Bronchial epithelial cell (primary cell): ENCODE data around the gene FARP2. TPM values are rescaled to one million over a fixed set of nuclear protein-coding genes. Genes with fewer than 3 reads are reported as not detected.
"Not testable (repeated sequence)": the region's sequence is repeated elsewhere in the genome, so short reads cannot be mapped to it uniquely, and the experiment has no call there.

Experiments
- DNase-seq: peaks from one replicate; pipeline ENCODE4 v3.0.0-alpha.2; 2010; ENCODE audit warnings: low read depth
- FAIRE-seq: peaks from 2 replicates; lab custom pipeline; 2011; peaks lifted over from hg19 to GRCh38; lab: Jason Lieb, UNC
- H3K27me3 ChIP-seq: 2 replicates; pipeline ENCODE4 v1.5.1; 2011; ENCODE audit warnings: low read length; ENCODE audit not compliant: control insufficient read depth, insufficient read depth
- H3K36me3 ChIP-seq: 2 replicates; pipeline ENCODE4 v1.5.1; 2011; ENCODE audit warnings: low read length; ENCODE audit not compliant: control insufficient read depth, insufficient read depth
- H3K4me3 ChIP-seq: 2 replicates; pipeline ENCODE4 v1.5.1; 2011; ENCODE audit warnings: mild to moderate bottlenecking, low read depth, low read length, control low read depth
- total RNA-seq: library from RNA; depleted of rRNA; stranded (reverse); fragments of >200 nt; gene quantifications from 2 replicates; pipeline ENCODE4 v1.2.1, GENCODE V29; 2014
- TF ChIP-seq, protein P1 (sequence below): IDR thresholded peaks from 2 replicates; pipeline ENCODE4 v1.5.1; 2011; ENCODE audit warnings: mild to moderate bottlenecking, moderate library complexity, low read length, control low read depth, inconsistent platforms; ENCODE audit not compliant: insufficient read depth, severe bottlenecking

The FARP2 gene
- total RNA-seq, 1 donor from 2014 or later: 25.0 TPM

DNA sequence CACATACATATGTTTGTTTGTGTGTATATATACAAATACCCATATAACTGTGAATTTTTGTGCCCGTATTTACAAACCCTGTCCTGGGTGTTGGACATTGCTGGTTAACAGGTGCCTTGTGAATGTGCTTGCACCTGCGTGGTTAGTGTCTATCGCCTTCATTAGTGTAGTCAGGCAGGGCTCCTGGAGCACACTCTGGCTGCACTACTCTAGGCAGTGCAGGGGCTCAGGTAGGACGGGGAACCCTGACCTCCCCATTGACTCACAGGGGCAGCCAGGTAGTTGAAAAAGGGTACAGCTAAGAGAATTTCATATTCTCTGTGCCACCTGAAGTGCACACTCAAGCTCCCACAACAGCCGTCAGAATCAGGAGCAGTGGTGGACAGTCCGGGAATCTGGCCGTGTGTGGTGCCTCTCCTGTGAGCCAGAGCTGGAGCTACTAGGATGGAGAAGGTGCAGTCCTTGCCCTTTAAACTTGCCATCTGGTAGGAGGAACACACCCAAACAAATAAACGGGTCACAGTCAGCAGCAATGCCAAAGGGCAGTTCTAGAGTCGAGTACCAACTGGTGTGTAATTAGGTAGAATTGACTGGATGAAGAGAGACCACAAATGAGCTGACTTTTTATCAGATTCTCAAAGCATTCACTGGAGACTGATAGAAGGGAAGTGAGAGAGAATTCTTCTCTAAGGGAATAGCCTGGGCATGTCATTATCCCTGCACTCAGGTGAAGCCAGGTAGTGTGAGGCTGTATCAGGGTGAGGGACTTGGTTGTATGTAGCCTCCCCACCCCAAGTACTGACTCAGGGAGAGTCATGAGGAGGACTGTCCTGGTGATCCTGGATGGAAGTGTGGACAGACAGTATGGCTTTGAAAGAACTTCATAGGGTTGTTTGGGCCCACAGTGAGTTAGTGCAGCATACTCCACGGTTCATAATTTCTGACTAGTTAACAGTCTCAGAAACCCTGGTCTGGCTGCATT lies 44.1 kb downstream of the FARP2 start:
- TF ChIP-seq, protein P1, sequence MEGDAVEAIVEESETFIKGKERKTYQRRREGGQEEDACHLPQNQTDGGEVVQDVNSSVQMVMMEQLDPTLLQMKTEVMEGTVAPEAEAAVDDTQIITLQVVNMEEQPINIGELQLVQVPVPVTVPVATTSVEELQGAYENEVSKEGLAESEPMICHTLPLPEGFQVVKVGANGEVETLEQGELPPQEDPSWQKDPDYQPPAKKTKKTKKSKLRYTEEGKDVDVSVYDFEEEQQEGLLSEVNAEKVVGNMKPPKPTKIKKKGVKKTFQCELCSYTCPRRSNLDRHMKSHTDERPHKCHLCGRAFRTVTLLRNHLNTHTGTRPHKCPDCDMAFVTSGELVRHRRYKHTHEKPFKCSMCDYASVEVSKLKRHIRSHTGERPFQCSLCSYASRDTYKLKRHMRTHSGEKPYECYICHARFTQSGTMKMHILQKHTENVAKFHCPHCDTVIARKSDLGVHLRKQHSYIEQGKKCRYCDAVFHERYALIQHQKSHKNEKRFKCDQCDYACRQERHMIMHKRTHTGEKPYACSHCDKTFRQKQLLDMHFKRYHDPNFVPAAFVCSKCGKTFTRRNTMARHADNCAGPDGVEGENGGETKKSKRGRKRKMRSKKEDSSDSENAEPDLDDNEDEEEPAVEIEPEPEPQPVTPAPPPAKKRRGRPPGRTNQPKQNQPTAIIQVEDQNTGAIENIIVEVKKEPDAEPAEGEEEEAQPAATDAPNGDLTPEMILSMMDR: no peak
- Histone ChIP-seq H3K4me3 (no peak overlapping the region), H3K27me3 (no peaks in the 10 kb centered on the region), H3K36me3 (no peaks in the 10 kb centered on the region)
- DNase-seq (peak; percentile 19), FAIRE-seq (peak; percentile 13)

DNA sequence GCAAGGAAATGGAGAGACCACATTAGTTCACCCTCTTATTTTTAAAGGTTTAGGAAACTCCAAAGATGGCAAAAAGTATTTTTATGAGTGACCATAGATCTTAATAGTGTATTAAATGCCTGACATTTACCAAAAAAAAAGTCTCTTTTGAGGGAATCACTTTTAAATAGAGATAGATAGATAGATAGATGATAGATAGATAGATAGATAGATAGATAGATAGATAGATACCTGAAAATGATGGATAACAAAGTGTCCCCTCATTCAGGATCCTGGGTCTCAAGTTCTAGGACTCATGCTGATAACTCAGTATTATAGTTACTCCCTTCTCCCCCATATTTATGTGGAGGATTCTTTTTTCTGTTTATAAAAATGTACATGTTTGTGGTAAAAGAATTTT lies 52.8 kb downstream of the FARP2 start:
- H3K27me3 ChIP-seq: no peaks in the 10 kb centered on the region
- FAIRE-seq: no peak
- TF ChIP-seq, protein P1: no peak
- peaks cover 8% of the 10 kb centered on the region for H3K36me3 ChIP-seq
- no peak for DNase-seq
- no peak overlapping the region for H3K4me3 ChIP-seq

DNA sequence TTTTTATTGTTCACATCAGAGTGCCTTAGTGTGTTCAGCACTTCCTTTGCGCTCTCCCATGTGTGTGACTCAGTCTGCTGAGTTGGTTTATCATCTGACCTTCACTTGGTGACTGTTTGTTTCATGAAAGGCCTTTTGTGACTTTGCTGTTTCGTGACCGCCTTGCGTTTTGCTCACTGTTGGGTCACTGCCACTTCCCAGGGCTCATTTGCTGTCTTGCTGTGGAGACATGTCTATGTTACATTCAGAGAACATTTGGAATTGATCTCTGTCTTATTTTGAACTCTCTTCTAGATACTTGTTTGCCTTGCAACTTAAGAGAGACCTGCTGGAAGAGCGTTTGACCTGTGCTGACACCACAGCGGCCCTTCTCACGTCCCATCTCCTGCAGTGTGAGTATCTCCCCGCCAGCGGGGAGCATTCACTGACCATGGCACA lies 54.7 kb downstream of the FARP2 start:
- peak; percentile 93 for FAIRE-seq
- H3K36me3 ChIP-seq: peaks cover 22% of the 10 kb centered on the region

DNA sequence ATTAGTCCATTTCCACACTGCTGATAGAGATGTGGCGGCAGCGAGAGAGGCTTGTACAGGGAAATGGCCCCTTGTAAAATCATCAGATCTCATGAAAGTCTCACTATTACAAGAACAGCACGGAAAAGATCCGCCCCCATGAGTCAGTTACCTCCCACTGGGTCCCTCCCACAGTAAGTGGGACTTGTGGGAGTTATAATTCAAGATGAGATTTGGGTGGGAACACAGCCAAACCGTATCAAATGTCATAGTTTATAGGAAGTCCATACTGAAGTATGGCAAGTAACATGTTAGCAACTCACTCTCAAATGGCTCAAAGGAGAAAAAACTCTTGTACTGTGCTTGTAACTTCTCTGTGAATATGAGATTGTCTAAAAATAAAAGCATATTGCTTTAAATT lies 56.1 kb downstream of the FARP2 start:
- peak; percentile 59 for DNase-seq
- H3K27me3 ChIP-seq: no peaks in the 10 kb centered on the region
- TF ChIP-seq, protein P1: no peak
- H3K4me3 ChIP-seq: no peak overlapping the region
- H3K36me3 ChIP-seq: peaks cover 22% of the 10 kb centered on the region
- FAIRE-seq: peak; percentile 23

More for the DNA sequence above, 54.7 kb downstream of the FARP2 start:
- peak; percentile 27 for DNase-seq
- TF ChIP-seq, protein P1: no peak
- Histone ChIP-seq H3K27me3 (no peaks in the 10 kb centered on the region), H3K4me3 (no peak overlapping the region)

DNA sequence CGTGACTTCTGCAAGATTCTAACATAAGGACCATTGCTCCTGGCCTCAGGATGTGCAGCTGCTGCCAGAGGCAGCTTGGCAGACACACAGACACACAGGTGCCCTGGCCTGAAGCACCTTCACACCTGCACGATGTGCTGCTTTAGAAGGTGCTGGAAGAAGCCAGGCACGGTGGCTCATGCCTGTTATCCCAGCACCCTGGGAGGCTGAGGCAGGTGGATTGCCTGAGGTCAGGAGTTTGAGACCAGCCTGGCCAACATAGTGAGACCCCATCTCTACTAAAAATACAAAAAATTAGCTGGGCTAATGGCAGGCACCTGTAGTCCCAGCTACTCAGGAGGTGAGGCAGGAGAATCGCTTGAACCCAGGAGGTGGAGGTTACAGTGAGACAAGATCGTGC lies 57.4 kb downstream of the FARP2 start:
- H3K36me3 ChIP-seq: peaks cover 24% of the 10 kb centered on the region
- DNase-seq: not testable (repeated sequence)

DNA sequence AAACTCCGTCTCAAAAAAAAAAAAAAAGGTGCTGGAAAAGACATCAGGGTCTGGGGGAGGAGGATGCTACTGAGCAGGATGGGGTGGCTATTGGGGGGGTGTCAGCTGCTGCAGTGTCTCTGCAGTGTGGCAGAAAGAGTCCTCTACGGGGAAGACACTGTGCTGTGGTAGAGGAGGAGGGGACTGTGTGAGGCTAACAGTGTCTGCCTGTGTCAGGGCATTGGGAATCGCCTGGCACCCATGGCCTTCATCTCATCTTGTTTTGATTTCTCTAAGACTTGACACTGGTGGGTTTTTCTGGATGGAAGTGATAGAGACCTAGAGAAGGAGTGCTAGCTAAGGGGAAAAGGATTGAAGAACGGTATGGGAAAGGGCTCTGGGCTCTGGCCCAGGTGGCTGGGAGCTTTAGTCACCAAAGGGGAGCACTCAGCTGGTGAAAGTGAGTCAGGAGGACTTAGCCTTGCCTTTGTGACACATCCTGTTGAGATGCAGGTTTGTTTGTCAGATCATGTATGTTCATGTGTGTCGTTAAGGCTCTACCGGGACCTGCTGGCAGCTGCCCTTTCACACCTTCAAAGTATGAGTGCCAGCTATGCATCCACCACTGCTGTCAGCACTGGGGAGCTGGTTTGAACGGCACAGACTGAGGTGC lies 58.0 kb downstream of the FARP2 start:
- peak; percentile 85 for DNase-seq
- Histone ChIP-seq H3K4me3 (no peak overlapping the region), H3K36me3 (peaks cover 26% of the 10 kb centered on the region), H3K27me3 (no peaks in the 10 kb centered on the region)
- peak; percentile 95 for FAIRE-seq
- TF ChIP-seq, protein P1: no peak

More for the DNA sequence above, 57.4 kb downstream of the FARP2 start:
- not testable (repeated sequence) for H3K4me3 ChIP-seq, FAIRE-seq, H3K27me3 ChIP-seq
